Effector memory CD4-positive, alpha-beta T cell (primary cell): ENCODE results near the gene ISG20.

Experiments used
- DNase-seq, 3 donors: peaks; one replicate each; pipeline ENCODE4 v3.0.0-alpha.2; 2020
- H3K27ac ChIP-seq: 2 replicates; pipeline ENCODE4 v1.7.0; 2013; ENCODE audit warnings: mild to moderate bottlenecking, low read length, moderate library complexity; ENCODE audit not compliant: insufficient read depth, poor library complexity, severe bottlenecking
- H3K27me3 ChIP-seq: replicated peaks from 2 replicates; pipeline ENCODE4 v1.7.0; 2013; ENCODE audit warnings: mild to moderate bottlenecking, low read length; ENCODE audit not compliant: insufficient read depth, control insufficient read depth, poor library complexity, severe bottlenecking
- H3K36me3 ChIP-seq: 2 replicates; pipeline ENCODE4 v1.7.0; 2013; ENCODE audit warnings: mild to moderate bottlenecking, low read length, moderate library complexity; ENCODE audit not compliant: control insufficient read depth, insufficient read depth
- H3K4me1 ChIP-seq: 2 replicates; pipeline ENCODE4 v1.7.0; 2013; ENCODE audit warnings: low read length, mild to moderate bottlenecking; ENCODE audit not compliant: control insufficient read depth, insufficient read depth, poor library complexity, severe bottlenecking
- H3K4me3 ChIP-seq: 2 replicates; pipeline ENCODE4 v1.7.0; 2013; ENCODE audit warnings: low read length, low read depth, mild to moderate bottlenecking; ENCODE audit not compliant: insufficient read depth, poor library complexity, severe bottlenecking
- H3K9me3 ChIP-seq: 2 replicates; pipeline ENCODE4 v1.7.0; 2013; ENCODE audit warnings: mild to moderate bottlenecking, low read length, moderate library complexity; ENCODE audit not compliant: control insufficient read depth

Gene ISG20

GRCh38 chr15:88653200-88654064 lies 14.6 kb downstream of the ISG20 start:
- DNase-seq: no peak
- Histone ChIP-seq H3K4me3 (no peak overlapping the region), H3K4me1 (peaks cover 68% of the 10 kb centered on the region), H3K27ac (no peak overlapping the region), H3K9me3 (no peaks in the 10 kb centered on the region), H3K27me3 (no peaks in the 10 kb centered on the region), H3K36me3 (peaks cover 22% of the 10 kb centered on the region)

GRCh38 chr15:88654430-88655102 lies 15.8 kb downstream of the ISG20 start:
- Histone ChIP-seq H3K4me3 (no peak overlapping the region), H3K9me3 (no peaks in the 10 kb centered on the region), H3K4me1 (peaks cover 56% of the 10 kb centered on the region), H3K36me3 (peaks cover 22% of the 10 kb centered on the region), H3K27me3 (no peaks in the 10 kb centered on the region), H3K27ac (peak overlapping the region; percentile 24)
- no peak for DNase-seq

GRCh38 chr15:88655103-88655553 lies 16.3 kb downstream of the ISG20 start:
- Histone ChIP-seq H3K27ac (peak overlapping the region; percentile 24), H3K36me3 (peaks cover 21% of the 10 kb centered on the region), H3K9me3 (no peaks in the 10 kb centered on the region), H3K27me3 (no peaks in the 10 kb centered on the region), H3K4me3 (no peak overlapping the region), H3K4me1 (peaks cover 51% of the 10 kb centered on the region)
- no peak for DNase-seq

GRCh38 chr15:88655800-88656488 lies 17.1 kb downstream of the ISG20 start:
- Histone ChIP-seq H3K27ac (no peak overlapping the region), H3K4me1 (peaks cover 43% of the 10 kb centered on the region), H3K9me3 (no peaks in the 10 kb centered on the region), H3K36me3 (peaks cover 17% of the 10 kb centered on the region), H3K27me3 (no peaks in the 10 kb centered on the region), H3K4me3 (no peak overlapping the region)
- no peak for DNase-seq

- no peak overlapping the region for H3K4me3 ChIP-seq
- DNase-seq: no peak
- H3K4me1 ChIP-seq: peaks cover 41% of the 10 kb centered on the region
- no peaks in the 10 kb centered on the region for H3K27me3 ChIP-seq
- no peaks in the 10 kb centered on the region for H3K9me3 ChIP-seq
- peaks cover 13% of the 10 kb centered on the region for H3K36me3 ChIP-seq
- no peak overlapping the region for H3K27ac ChIP-seq
These were observed 18.0 kb downstream of the ISG20 start for GRCh38 chr15:88656760-88657221.

- Histone ChIP-seq H3K4me3 (no peak overlapping the region), H3K36me3 (peaks cover 12% of the 10 kb centered on the region), H3K9me3 (no peaks in the 10 kb centered on the region), H3K4me1 (peaks cover 38% of the 10 kb centered on the region), H3K27me3 (no peaks in the 10 kb centered on the region), H3K27ac (no peak overlapping the region)
- no peak for DNase-seq
These were observed 18.7 kb downstream of the ISG20 start for GRCh38 chr15:88657326-88658069.

GRCh38 chr15:88658070-88658965 lies 19.5 kb downstream of the ISG20 start:
- Histone ChIP-seq H3K4me3 (no peak overlapping the region), H3K27me3 (no peaks in the 10 kb centered on the region), H3K36me3 (peaks cover 6% of the 10 kb centered on the region), H3K27ac (no peak overlapping the region), H3K9me3 (no peaks in the 10 kb centered on the region), H3K4me1 (peaks cover 29% of the 10 kb centered on the region)
- DNase-seq: no peak

- no peak overlapping the region for H3K27ac ChIP-seq
- peaks cover 32% of the 10 kb centered on the region for H3K4me1 ChIP-seq
These were observed 20.4 kb downstream of the ISG20 start for GRCh38 chr15:88658972-88659931.

More at GRCh38 chr15:88658972-88659931, 20.4 kb downstream of the ISG20 start:
- H3K9me3 ChIP-seq: no peaks in the 10 kb centered on the region
- H3K4me3 ChIP-seq: no peak overlapping the region
- H3K36me3 ChIP-seq: no peaks in the 10 kb centered on the region
- no peak for DNase-seq
- H3K27me3 ChIP-seq: no peaks in the 10 kb centered on the region
